AG10803 (cell line): ENCODE measurements around the gene HRH4.

ENCODE experiments used
- DNase-seq: peaks from one replicate; pipeline ENCODE4 v3.0.0; 2010; ENCODE audit warnings: low read depth
- H3K4me3 ChIP-seq: 2 replicates; pipeline ENCODE4 v1.5.1; 2011; ENCODE audit warnings: mild to moderate bottlenecking, low read length, control low read depth
- CTCF ChIP-seq: conservative IDR thresholded peaks from 2 replicates; pipeline ENCODE4 v1.5.1; 2011; ENCODE audit warnings: mild to moderate bottlenecking, low read length, control low read depth, inconsistent platforms

HRH4 gene

GRCh38 chr18:24446453-24446852 is 14.0 kb upstream of the HRH4 start:
- H3K4me3 ChIP-seq: no peak overlapping the region
- no peak for DNase-seq
- no peak for TF ChIP-seq CTCF

GRCh38 chr18:24446953-24447538 is 13.4 kb upstream of the HRH4 start:
- DNase-seq: no peak
- no peak for TF ChIP-seq CTCF
- H3K4me3 ChIP-seq: no peak overlapping the region

GRCh38 chr18:24447961-24448360 is 12.5 kb upstream of the HRH4 start:
- no peak overlapping the region for H3K4me3 ChIP-seq
- TF ChIP-seq CTCF: no peak
- no peak for DNase-seq

- no peak overlapping the region for H3K4me3 ChIP-seq
- no peak for TF ChIP-seq CTCF
Observed at GRCh38 chr18:24456549-24456948, 3.9 kb upstream of the HRH4 start.

GRCh38 chr18:24459772-24460171 is 665 bp upstream of the HRH4 start:
- TF ChIP-seq CTCF: no peak
- no peak for DNase-seq
- no peak overlapping the region for H3K4me3 ChIP-seq

More at GRCh38 chr18:24456549-24456948, 3.9 kb upstream of the HRH4 start:
- no peak for DNase-seq

- TF ChIP-seq CTCF: no peak
- no peak overlapping the region for H3K4me3 ChIP-seq
- no peak for DNase-seq
Observed at GRCh38 chr18:24461996-24462395, 1.6 kb downstream of the HRH4 start.

GRCh38 chr18:24462838-24463775 is 2.7 kb downstream of the HRH4 start:
- no peak for TF ChIP-seq CTCF
- DNase-seq: no peak
- H3K4me3 ChIP-seq: no peak overlapping the region
